ENCODE data around the gene CA7.
"Not testable (repeated sequence)": the region's sequence is repeated elsewhere in the genome, so short reads cannot be mapped to it uniquely, and the experiment has no call there.

CA7 gene

GRCh38 chr16:66874079-66874775 lies 30.0 kb downstream of the CA7 start:
- peak in 1 of 3 experiments; percentile 7 for DNase-seq

- DNase-seq = no peak
These were observed 33.9 kb downstream of the CA7 start for GRCh38 chr16:66878067-66878466.

DNA sequence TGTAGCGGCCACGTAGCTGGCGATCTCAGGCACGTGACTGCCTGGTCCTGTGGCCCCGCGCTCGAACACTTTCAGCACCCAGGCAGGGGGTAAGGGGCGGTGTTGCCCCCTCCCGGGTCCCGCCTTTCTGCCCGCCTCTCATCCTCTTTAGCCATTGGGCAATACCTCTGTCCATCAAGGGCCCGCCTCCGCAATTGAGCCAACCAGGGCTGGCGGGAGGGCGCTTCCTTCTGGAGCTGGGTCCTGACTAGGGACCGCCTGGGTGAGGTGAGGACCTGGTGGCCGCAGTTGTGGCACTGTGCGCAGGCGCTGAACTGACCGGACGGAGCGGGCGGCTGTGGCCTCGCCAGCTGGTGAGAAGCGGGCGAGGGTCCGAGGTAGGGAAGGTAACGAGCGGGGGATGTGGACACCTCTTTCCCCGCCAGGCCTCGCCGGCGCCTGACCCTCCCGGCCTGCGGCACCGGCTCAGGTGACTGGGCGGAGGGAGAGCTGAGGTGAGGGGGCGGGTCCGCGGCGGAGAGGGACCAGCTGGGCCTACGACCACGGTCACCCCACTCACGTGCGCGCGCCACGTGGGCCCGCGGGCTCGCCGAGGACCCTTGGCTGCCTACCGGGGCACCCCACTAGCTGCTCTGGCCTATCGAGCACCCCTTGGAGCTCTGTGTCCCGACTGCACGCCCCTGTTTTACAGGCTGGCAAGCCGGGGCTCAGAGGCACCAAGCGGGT lies 36.2 kb downstream of the CA7 start, which contains the start of gene PDP2:
Gene PDP2 (plus strand): TSS at position 228 of the 726 bp plus-strand sequence. CDS start 3,770 bp downstream, outside the sequence.
- peak; percentile 85 to 98 (median 95) for DNase-seq

DNA sequence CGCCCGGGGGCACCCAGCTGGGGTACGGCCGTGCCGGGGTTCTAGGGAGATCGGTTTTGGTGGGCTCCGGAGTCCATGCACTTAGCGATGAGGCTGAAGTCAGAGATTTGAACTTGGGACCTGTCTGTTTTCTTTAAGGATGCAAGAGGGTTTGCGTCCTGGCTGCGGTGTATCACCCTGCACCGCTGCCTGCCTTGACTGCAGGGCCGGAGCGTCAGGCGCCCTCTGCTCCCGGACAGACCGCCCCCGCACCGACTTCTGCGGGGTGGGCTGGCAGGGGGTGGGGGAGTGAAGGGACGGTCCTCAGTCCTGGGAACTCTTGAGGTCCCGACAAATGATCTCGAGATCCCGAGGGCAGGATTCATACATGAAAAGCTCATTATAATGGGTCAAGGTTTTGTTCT lies 36.8 kb downstream of the CA7 start:
- DNase-seq = no peak

- DNase-seq = no peak
These were observed 37.3 kb downstream of the CA7 start for GRCh38 chr16:66881560-66881959.

DNA sequence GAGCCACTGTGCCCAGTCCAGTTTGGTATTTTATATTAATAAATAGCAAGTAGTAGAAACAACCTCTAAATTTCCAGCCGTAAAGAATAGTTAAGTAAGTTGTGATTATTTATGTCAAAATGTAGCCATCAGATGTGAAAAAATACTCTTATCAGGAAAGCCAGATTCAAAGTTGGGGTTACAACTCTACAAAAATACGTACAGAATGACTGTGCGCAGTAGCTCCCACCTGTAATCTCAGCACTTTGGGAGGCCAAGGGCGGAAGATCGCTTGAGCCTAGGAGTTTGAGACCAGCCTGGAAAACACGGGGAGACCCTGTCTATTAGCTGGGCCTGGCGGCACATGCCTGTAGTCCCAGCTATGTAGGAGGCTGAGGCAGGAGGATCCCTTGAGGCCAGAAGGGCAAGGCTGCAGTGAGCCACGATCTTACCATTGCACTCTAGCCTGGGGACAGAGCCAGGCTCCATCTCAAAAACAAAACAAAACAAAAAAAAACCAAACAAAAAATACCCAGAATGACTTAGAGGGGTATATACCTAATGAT lies 37.8 kb downstream of the CA7 start:
- DNase-seq = no peak

DNA sequence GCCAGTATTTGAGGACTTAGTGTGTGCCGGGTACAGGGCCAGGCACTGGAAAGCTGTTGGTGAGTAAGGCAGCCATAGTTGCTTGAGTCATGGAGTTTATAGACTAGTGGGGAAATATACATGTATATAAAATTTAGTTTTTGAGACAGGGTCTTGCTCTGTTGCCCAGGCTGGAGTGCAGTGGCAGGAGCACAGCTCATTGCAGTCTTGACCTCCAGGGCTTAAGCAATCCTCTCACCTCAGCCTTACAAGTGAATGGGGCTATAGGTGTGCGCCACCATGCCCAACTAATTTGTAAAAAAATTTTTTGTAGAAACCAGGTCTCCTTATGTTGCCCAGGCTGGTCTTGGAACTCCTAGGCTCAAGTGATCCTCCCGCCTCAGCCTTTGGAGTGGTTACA lies 38.5 kb downstream of the CA7 start:
- no peak for DNase-seq

- DNase-seq = no peak
These were observed 41.3 kb downstream of the CA7 start for GRCh38 chr16:66885491-66885890.

DNA sequence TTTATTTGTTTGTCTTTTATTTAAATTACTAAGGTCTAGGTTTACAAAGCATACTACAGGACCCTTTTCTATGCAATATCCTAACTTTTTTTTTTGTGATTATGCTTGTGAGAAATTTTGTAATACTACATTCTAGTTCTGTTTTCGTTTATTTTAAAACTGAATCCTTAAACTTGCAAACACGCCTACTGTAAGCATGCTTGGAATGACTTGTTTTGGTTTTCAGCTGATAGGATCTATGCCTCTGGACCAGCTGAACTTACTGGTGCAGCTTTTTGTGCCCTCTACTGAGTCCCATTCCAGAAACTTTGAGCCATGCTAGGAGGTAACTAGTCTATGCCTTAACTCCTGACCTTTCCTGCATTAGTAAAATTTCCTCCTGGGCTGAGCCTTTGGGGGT lies 42.1 kb downstream of the CA7 start:
- no peak for DNase-seq

GRCh38 chr16:66886914-66887313 lies 42.7 kb downstream of the CA7 start:
- DNase-seq = no peak

DNA sequence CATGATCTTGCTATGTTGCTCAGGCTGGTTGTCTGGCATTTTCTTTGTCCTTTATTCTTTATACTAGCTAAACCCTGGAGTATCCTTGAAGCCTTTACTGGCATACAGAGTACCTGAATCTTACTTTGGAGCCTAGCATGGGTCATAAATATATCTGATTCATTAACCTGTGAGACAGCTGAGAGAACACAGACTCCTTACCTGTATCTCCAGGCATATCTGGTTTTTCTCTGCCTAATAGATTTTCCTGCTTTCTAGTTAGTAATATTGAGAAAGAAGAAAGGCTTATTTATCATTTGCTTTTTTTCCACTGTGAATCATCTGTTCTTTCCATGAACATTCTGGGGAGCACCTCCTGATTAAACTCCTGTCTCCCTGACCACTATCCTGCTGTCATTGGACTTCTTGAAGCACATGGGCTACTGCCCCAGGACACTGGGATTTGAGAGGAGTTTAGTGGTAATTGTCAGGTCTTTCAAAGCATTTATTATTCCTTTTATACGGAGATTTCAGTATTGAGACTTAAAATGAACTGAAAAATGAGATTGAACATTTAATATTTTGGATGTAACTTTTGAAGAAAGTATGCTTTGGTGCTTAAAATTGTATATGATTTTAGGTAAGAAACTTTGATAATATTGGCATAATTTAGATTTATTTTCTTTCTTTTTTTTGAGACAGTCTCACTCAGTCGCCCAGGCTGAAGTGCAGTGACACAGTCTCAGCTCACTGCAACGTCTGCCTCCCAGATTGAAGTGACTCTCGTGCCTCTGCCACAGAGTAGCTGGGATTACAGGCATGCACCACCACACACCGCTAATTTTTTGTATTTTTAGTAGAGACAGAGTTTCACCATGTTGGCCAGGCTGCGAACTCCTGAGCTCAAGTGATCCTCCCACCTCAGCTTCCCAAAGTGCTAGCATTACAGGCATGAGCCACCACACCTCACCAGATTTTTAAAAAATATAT lies 44.7 kb downstream of the CA7 start:
- DNase-seq = no peak

- DNase-seq = no peak
These were observed 45.4 kb downstream of the CA7 start for GRCh38 chr16:66889622-66890021.

- no peak for DNase-seq
These were observed 46.6 kb downstream of the CA7 start for GRCh38 chr16:66890799-66891198.

DNA sequence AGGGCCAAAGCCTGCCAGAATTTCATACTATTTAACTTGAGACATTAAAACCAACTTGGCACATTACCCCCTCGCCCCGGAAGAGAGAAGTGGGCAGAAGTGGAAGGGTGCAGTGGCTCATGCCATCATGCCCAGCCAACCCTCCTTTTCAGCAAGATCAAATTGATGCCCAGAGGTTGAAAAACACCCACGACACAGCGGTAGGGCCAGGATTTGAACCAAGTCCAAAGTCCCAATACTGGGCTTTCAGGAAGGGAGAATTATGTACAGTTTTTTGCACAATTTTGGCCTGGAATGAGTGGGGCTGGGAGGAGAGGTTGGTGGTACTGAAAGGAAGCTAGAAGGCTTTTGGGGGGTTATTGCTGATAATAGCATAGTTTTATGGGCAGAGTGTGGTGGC lies 47.1 kb downstream of the CA7 start:
- DNase-seq = no peak

DNA sequence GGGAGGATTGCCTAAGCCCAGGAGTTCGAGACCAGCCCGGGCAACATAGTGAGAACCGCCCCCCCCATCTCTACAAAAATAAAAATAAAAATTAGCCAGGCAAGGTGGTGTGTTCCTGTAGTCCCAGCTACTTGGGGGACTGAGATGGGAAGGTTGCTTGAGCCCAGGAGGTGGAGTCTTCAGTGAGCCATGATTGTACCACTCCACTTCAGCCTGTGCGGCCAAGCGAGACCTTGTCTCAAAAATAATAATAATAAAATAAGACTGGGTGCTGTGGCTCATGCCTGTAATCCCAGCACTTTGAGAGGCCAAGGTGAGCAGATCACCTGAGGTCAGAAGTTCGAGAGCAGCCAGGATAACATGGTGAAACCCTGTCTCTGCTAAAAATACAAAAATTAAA lies 47.6 kb downstream of the CA7 start:
- no peak for DNase-seq

DNA sequence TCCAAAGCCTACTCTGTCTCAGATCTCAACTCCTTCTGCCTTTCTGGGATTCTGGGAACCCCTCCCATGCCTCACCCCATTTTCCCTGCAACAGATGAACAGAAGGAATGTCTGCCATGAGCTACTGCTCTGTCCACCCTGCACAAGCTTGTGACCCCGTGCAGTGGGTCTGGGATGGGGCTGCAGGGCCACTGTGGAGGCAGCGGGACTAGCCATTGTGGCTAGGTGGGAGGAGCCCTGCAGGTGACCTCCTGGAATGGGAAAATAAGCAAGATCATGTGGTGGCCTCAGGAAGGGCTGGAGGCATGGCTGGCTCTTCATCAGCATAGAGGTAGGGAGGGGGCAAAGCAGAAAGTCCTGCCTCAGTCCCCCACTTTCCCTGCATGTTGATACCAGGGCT lies 49.8 kb downstream of the CA7 start:
- no peak for DNase-seq

DNA sequence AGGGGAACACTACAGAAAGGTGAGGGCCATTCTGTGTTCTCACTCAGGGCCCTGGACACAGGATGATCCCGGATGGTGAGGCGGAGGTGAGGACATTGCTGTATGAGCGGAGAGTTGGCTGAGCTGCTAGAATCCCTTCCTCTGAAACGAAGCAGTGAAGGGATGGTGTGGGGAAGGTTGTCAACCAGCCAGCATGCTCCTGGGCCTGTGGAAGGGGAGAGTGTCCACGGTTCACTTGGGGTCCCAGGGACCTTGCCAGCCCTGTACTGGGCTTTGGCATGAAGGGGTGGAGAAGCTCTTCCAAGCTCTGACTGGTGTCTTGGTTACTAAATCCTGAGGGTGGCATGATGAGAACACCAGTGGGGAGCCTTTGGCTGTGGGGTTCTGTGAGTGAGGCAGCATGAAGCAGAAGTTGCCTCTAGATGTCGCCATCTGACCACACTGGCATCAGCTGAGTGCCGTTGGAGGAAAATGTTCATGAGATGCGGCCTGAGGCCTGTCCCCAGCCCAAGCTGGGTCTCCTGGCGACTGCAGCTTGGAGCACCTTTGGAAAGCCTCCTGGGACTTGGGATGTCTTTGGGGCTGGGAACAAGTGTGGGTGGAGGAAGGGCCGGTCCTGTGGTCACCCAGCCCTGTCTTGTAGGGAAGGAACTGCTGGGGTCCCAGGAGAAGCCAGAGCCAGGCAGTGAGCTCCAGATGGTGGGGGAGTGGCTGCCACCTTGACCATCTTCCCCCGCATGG lies 50.9 kb downstream of the CA7 start:
- DNase-seq = peak; percentile 24 to 73 (median 43)

GRCh38 chr16:66895689-66895979 lies 51.4 kb downstream of the CA7 start:
- DNase-seq = no peak

GRCh38 chr16:66895999-66896398 lies 51.8 kb downstream of the CA7 start:
- DNase-seq = no peak

DNA sequence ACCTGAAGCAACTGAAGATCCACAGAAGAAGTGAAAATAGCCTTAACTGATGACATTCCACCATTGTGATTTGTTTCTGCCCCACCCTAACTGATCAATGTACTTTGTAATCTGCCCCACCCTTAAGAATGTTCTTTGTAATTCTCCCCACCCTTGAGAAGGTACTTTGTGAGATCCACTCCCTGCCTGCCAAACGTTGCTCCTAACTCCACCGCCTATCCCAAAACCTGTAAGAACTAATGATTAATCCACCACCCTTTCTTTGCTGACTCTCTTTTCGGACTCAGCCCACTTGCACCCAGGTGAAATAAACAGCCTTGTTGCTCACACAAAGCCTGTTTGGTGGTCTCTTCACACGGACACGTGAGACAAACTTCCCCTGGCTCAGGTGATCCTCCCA lies 52.5 kb downstream of the CA7 start:
- DNase-seq = not testable (repeated sequence)

- no peak for DNase-seq
These were observed 54.0 kb downstream of the CA7 start for GRCh38 chr16:66898207-66898606.

GRCh38 chr16:66898933-66899309 lies 54.7 kb downstream of the CA7 start:
- DNase-seq = no peak
